ENCODE results near the gene COPG2.
"Not testable (repeated sequence)": the region's sequence is repeated elsewhere in the genome, so short reads cannot be mapped to it uniquely, and the experiment has no call there.

DNA sequence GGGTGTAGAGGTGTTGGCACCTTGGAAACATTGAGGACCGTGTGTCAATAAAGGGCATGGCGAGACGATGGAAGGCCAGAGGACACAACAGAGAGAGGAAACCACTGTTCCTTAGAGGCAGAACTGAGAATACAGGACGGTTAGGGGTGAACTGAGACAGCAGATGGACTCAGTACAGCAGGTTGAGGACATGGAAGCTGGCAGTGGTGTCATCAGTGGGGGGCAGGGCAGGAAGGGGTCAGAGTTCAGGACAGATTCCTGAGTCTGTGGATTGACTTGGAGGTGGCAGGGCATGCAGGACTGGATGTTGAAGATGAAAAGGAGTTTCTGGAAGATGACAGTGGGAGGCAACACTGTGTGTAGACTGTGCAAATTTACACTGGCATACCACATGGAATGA is 126.3 kb downstream of the COPG2 start:
- TF ChIP-seq CTCF (IDR thresholded peaks at IDR 0.05; ENCODE audit: poor library complexity); EZH2 (IDR thresholded peaks at IDR 0.05; ENCODE audit: borderline replicate concordance): not testable (repeated sequence)

Data from hepatocyte (in vitro differentiated cells).